ENCODE measurements around the gene KHK.

- TF ChIP-seq CREB1 (IDR thresholded peaks at IDR 0.05; ENCODE audit: low read depth) (no peak), TEAD4 (IDR thresholded peaks at IDR 0.05) (no peak), EP300 (IDR thresholded peaks at IDR 0.05; ENCODE audit: borderline replicate concordance) (no peak), REST (IDR thresholded peaks at IDR 0.05; ENCODE audit: low read depth) (no peak), RAD21 (IDR thresholded peaks at IDR 0.05; ENCODE audit: low read depth) (no peak), YY1 (IDR thresholded peaks at IDR 0.05; ENCODE audit: low read depth) (no peak), USF1 (IDR thresholded peaks at IDR 0.05) (no peak), MAX (IDR thresholded peaks at IDR 0.05) (no peak)
Observed at GRCh38 chr2:27149570-27150405, 63.2 kb downstream of the KHK start.
